NT2/D1 (cell line): ENCODE data around the gene STARD9.

ENCODE experiments used
- SUZ12 ChIP-seq: IDR thresholded peaks from 2 replicates; pipeline ENCODE4 v1.6.1; 2011; ENCODE audit not compliant: insufficient read length, insufficient read depth; ENCODE audit errors: extremely low read depth
- YY1 ChIP-seq: IDR thresholded peaks from 2 replicates; pipeline ENCODE4 v1.6.1; 2011; ENCODE audit not compliant: insufficient read length, insufficient read depth

- TF ChIP-seq YY1 (no peak), SUZ12 (no peak)
Measured at GRCh38 chr15:42730135-42730534, 154.7 kb downstream of the STARD9 start.
